HG03064 (cell line): ENCODE data around the gene LARP4B.
"Not testable (repeated sequence)": the region's sequence is repeated elsewhere in the genome, so short reads cannot be mapped to it uniquely, and the experiment has no call there.

Experiments used
- ATAC-seq: cut with Tn5 transposase; IDR thresholded peaks from one replicate; pipeline ENCODE4 v1.9.1; 2021; ENCODE audit warnings: low read depth; ENCODE audit not compliant: unreplicated experiment

Gene LARP4B

GRCh38 chr10:958856-959255 lies 27.4 kb upstream of the LARP4B start:
- ATAC-seq: no peak

GRCh38 chr10:958106-958505 lies 26.6 kb upstream of the LARP4B start:
- no peak for ATAC-seq

GRCh38 chr10:955820-956217 lies 24.3 kb upstream of the LARP4B start:
- ATAC-seq: no peak

GRCh38 chr10:955127-955819 lies 23.8 kb upstream of the LARP4B start:
- no peak for ATAC-seq

- no peak for ATAC-seq
These were observed 22.9 kb upstream of the LARP4B start for GRCh38 chr10:954396-954795.

- ATAC-seq: no peak
These were observed 22.3 kb upstream of the LARP4B start for GRCh38 chr10:953836-954235.

GRCh38 chr10:949446-949845 lies 17.9 kb upstream of the LARP4B start:
- ATAC-seq: no peak

GRCh38 chr10:948347-948746 lies 16.8 kb upstream of the LARP4B start:
- no peak for ATAC-seq

GRCh38 chr10:947881-948280 lies 16.4 kb upstream of the LARP4B start:
- ATAC-seq: no peak

- ATAC-seq: no peak
These were observed 15.5 kb upstream of the LARP4B start for GRCh38 chr10:947051-947450.

- no peak for ATAC-seq
These were observed 14.3 kb upstream of the LARP4B start for GRCh38 chr10:945778-946177.

GRCh38 chr10:944034-944831 lies 12.7 kb upstream of the LARP4B start:
- ATAC-seq: peak; percentile 37

GRCh38 chr10:943334-944033 lies 12.0 kb upstream of the LARP4B start:
- ATAC-seq: peak; percentile 53

GRCh38 chr10:938941-939678 lies 7.6 kb upstream of the LARP4B start:
- ATAC-seq: no peak

GRCh38 chr10:934746-935406 lies 3.4 kb upstream of the LARP4B start:
- ATAC-seq: no peak

GRCh38 chr10:934165-934564 lies 2.7 kb upstream of the LARP4B start:
- ATAC-seq: not testable (repeated sequence)

- no peak for ATAC-seq
These were observed 1.1 kb upstream of the LARP4B start for GRCh38 chr10:932589-932988.

- peak; percentile 6 for ATAC-seq
These were observed 730 bp downstream of the LARP4B start for GRCh38 chr10:930625-931325.

GRCh38 chr10:929960-930624 lies 1.4 kb downstream of the LARP4B start:
- ATAC-seq: no peak
